Measurements from ENCODE around the gene FOXJ2. TPM values are rescaled to one million over a fixed set of nuclear protein-coding genes. Genes with fewer than 3 reads are reported as not detected.

The FOXJ2 gene
- total and polyA plus RNA-seq, 10 of the 15 experiments (the other 5 are each of a cell fraction or from before 2014, with no cell fraction given): 1.4 to 9.3 (median 4.8) TPM

DNA sequence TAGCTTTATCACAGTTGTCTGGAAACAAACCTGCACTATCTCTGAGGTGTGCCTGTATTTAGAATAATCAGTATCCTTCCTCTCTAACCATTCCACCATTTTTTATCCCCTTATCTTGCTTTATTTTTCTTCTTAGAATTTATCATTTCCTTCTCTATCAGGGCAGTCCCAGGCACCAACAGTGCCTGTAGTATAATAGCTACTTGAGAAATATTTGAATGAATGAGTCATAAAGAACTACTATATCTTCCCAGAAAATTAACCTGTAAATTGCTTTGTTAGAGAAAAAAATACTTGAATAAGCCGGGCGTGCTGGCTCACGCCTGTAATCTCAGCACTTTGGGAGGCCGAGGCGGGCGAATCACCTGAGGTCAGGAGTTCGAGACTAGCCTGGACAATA is 21.2 kb upstream of the FOXJ2 start (continued):
- TF ChIP-seq PML (IDR thresholded peaks at IDR 0.05; ENCODE audit: low read length) (no peak), ZNF24 (IDR thresholded peaks at IDR 0.05) (no peak)
- TF ChIP-seq, protein P1, sequence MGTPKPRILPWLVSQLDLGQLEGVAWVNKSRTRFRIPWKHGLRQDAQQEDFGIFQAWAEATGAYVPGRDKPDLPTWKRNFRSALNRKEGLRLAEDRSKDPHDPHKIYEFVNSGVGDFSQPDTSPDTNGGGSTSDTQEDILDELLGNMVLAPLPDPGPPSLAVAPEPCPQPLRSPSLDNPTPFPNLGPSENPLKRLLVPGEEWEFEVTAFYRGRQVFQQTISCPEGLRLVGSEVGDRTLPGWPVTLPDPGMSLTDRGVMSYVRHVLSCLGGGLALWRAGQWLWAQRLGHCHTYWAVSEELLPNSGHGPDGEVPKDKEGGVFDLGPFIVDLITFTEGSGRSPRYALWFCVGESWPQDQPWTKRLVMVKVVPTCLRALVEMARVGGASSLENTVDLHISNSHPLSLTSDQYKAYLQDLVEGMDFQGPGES (IDR thresholded peaks at IDR 0.05): no peak

DNA sequence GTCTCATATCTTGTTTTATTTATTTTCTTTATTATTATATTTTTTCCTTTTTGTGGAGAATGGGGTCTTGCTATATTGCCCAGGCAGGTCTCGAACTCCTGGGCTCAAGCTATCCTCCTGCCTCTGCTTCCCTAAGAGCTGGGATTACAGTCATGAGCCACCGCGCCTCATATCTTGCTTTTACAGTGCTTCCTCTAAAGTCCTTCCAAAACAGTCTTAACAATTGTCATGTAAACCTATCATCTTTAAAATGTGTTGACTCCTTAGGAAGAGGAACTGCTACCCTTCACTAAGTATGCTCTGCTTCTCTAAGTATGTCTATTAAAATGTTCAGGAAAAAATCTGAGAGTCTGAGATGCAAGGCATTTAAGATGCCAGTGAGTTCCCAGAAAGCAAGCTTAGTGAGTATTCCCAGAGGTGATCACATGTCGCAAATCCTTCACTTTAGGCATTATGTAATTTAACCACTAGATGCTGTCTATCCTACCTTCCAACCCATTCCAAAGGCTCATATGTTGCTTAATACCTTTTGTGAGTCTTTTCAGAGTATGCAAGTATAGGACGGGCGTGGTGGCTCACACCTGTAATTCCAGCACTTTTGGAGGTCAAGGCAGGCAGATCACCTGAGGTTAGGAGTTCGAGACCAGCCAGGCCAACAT is 19.7 kb upstream of the FOXJ2 start:
- no peaks in the 10 kb centered on the region for H3K36me3 ChIP-seq (ENCODE audit: control insufficient read depth in 2 of 2, insufficient read depth in 2 of 2, low read length in 1 of 2)
- H3K9ac ChIP-seq (ENCODE audit: control insufficient read depth, insufficient read depth, low read length): no peak overlapping the region
- TF ChIP-seq, protein P2, sequence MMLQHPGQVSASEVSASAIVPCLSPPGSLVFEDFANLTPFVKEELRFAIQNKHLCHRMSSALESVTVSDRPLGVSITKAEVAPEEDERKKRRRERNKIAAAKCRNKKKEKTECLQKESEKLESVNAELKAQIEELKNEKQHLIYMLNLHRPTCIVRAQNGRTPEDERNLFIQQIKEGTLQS (IDR thresholded peaks at IDR 0.05; ENCODE audit: borderline replicate concordance, extremely low read depth, low read depth, low read length): no peak
- no peak for TF ChIP-seq CBX3 (IDR thresholded peaks at IDR 0.05; ENCODE audit: borderline replicate concordance, low read depth)
- no peak for TF ChIP-seq BMI1 (IDR thresholded peaks at IDR 0.05; ENCODE audit: borderline replicate concordance)
- TF ChIP-seq, protein P3, sequence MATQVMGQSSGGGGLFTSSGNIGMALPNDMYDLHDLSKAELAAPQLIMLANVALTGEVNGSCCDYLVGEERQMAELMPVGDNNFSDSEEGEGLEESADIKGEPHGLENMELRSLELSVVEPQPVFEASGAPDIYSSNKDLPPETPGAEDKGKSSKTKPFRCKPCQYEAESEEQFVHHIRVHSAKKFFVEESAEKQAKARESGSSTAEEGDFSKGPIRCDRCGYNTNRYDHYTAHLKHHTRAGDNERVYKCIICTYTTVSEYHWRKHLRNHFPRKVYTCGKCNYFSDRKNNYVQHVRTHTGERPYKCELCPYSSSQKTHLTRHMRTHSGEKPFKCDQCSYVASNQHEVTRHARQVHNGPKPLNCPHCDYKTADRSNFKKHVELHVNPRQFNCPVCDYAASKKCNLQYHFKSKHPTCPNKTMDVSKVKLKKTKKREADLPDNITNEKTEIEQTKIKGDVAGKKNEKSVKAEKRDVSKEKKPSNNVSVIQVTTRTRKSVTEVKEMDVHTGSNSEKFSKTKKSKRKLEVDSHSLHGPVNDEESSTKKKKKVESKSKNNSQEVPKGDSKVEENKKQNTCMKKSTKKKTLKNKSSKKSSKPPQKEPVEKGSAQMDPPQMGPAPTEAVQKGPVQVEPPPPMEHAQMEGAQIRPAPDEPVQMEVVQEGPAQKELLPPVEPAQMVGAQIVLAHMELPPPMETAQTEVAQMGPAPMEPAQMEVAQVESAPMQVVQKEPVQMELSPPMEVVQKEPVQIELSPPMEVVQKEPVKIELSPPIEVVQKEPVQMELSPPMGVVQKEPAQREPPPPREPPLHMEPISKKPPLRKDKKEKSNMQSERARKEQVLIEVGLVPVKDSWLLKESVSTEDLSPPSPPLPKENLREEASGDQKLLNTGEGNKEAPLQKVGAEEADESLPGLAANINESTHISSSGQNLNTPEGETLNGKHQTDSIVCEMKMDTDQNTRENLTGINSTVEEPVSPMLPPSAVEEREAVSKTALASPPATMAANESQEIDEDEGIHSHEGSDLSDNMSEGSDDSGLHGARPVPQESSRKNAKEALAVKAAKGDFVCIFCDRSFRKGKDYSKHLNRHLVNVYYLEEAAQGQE (IDR thresholded peaks at IDR 0.05; ENCODE audit: low read depth, low read length): no peak
- TF ChIP-seq CBX5 (IDR thresholded peaks at IDR 0.05; ENCODE audit: low read depth): no peak
- TF ChIP-seq ZNF24 (IDR thresholded peaks at IDR 0.05): no peak
- TF ChIP-seq, protein P4, sequence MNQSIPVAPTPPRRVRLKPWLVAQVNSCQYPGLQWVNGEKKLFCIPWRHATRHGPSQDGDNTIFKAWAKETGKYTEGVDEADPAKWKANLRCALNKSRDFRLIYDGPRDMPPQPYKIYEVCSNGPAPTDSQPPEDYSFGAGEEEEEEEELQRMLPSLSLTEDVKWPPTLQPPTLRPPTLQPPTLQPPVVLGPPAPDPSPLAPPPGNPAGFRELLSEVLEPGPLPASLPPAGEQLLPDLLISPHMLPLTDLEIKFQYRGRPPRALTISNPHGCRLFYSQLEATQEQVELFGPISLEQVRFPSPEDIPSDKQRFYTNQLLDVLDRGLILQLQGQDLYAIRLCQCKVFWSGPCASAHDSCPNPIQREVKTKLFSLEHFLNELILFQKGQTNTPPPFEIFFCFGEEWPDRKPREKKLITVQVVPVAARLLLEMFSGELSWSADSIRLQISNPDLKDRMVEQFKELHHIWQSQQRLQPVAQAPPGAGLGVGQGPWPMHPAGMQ (IDR thresholded peaks at IDR 0.05; ENCODE audit: borderline replicate concordance): no peak
- no peak overlapping the region for H3K4me2 ChIP-seq (ENCODE audit: control insufficient read depth, insufficient read depth)
- H3K27ac ChIP-seq (ENCODE audit: control insufficient read depth, insufficient read depth): no peak overlapping the region
- ChIA-PET SMC1A (ENCODE audit: uncharacterized antibody, unreplicated experiment) (no interaction called here), RAD21 (ENCODE audit: unreplicated experiment) (no interaction called here), POLR2A (no interaction called here), CTCF (no interaction called here)
- no peak for DNase-seq (ENCODE audit: low read depth, low spot score)
- H3K9me3 ChIP-seq (replicated peaks; ENCODE audit: control insufficient read depth, insufficient read depth, low read length): no peaks in the 10 kb centered on the region
- H3K4me3 ChIP-seq: no peak overlapping the region
- BruUV-seq (replicated peaks): no TSS peak
- H2AFZ ChIP-seq (ENCODE audit: control insufficient read depth, low read depth, low read length): no peak overlapping the region
- no peaks in the 10 kb centered on the region for H3K79me2 ChIP-seq (ENCODE audit: control insufficient read depth, insufficient read depth, low read length)
- 43% methylated on average over 7 of the region's 7 CpGs for WGBS (ENCODE audit: insufficient coverage, insufficient replicate concordance, low lambda C conversion rate, missing lambda C conversion rate)
- no peak for ATAC-seq
- H4K20me1 ChIP-seq (ENCODE audit: control insufficient read depth, insufficient read depth): no peaks in the 10 kb centered on the region
- intact Hi-C loops (cut with micrococcal nuclease; ENCODE audit: unreplicated experiment): no loop called here
- in situ Hi-C loops (cut with MboI): no loop called here
- H3K27me3 ChIP-seq (replicated peaks in 1 of 2; ENCODE audit: control insufficient read depth in 2 of 2, insufficient read depth in 2 of 2, low read length in 1 of 2): no peaks in the 10 kb centered on the region; a peak in 1 of 4 replicates
- no peak for FAIRE-seq
- no peaks in the 10 kb centered on the region for H3K4me1 ChIP-seq (ENCODE audit: control insufficient read depth, insufficient read depth, low read length)
